ENCODE measurements around the gene EFS. TPM values are rescaled to one million over a fixed set of nuclear protein-coding genes. Genes with fewer than 3 reads are reported as not detected.

The EFS gene
- total RNA-seq, 4 donors from 2014 or later = 31.4 to 38.2 (median 34.2) TPM

DNA sequence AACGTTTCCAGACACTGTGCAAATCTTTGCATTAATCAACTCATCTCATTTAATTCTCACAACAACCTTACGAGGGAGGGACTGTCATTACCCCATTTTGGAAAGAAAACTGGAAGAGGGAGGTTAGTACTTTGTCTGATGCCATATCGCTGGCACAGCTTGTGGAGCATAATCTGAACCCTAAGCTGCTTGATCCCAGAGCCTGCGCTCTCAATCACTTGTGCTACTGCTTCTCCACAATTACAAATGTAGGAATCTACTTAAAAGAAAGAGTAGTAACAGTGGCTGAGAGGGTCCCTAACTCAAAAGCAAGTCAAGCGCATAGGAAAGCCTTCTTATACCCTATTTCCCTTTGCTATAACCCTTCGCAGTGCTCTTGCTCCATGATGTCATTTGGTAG, 3.2 kb downstream of the EFS start:
- DNase-seq (ENCODE audit: low spot score in 2 of 2) = no peak
- Histone ChIP-seq H3K27me3 (no peaks in the 10 kb centered on the region), H3K4me3 (no peak overlapping the region), H3K36me3 (peaks cover 0 to 34% (median 0%) of the 10 kb centered on the region in 3 donors), H3K4me1 (peaks cover 0 to 83% (median 34%) of the 10 kb centered on the region in 4 donors), H3K9me3 (no peaks in the 10 kb centered on the region), H3K27ac (peak overlapping the region in 3 of 4 donors; percentile 12 to 98 (median 85))
- WGBS, 2 donors = 48 to 61% methylated on average over 6 of the region's 6 CpGs
- TF ChIP-seq, protein P1, sequence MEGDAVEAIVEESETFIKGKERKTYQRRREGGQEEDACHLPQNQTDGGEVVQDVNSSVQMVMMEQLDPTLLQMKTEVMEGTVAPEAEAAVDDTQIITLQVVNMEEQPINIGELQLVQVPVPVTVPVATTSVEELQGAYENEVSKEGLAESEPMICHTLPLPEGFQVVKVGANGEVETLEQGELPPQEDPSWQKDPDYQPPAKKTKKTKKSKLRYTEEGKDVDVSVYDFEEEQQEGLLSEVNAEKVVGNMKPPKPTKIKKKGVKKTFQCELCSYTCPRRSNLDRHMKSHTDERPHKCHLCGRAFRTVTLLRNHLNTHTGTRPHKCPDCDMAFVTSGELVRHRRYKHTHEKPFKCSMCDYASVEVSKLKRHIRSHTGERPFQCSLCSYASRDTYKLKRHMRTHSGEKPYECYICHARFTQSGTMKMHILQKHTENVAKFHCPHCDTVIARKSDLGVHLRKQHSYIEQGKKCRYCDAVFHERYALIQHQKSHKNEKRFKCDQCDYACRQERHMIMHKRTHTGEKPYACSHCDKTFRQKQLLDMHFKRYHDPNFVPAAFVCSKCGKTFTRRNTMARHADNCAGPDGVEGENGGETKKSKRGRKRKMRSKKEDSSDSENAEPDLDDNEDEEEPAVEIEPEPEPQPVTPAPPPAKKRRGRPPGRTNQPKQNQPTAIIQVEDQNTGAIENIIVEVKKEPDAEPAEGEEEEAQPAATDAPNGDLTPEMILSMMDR (IDR thresholded peaks at IDR 0.05) = no peak
- TF ChIP-seq POLR2A (IDR thresholded peaks at IDR 0.05) = no peak
- TF ChIP-seq EP300 (IDR thresholded peaks at IDR 0.05) = no peak

DNA sequence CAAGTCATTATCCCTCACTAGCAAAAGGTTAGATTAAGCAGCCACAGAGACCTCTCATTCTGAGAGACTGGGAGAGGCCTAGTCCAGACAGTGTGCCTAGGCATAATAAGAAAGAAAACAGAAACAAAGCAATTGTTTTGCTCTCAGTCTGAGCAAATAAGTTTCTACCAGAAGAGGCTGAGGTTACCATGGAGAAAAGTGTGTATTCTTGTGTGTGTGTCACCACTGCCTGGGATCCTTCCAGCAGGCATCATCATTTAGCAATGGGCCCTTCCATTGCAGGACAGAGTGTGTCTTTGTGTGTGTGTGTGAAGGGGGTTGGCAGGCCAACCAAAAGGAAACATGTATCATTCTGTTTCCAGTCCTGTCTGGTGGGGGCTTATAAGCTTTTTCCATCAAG, 3.7 kb downstream of the EFS start:
- H3K36me3 ChIP-seq = peaks cover 0 to 38% (median 0%) of the 10 kb centered on the region in 3 donors
- no peaks in the 10 kb centered on the region for H3K9me3 ChIP-seq
- H3K27ac ChIP-seq = peak overlapping the region; percentile 54 to 98 (median 76)
- H3K27me3 ChIP-seq = no peaks in the 10 kb centered on the region
- peak in 1 of 2 donors; percentile 80 for TF ChIP-seq EP300 (IDR thresholded peaks at IDR 0.05)
- no peak for TF ChIP-seq POLR2A (IDR thresholded peaks at IDR 0.05)
- DNase-seq (ENCODE audit: low spot score in 2 of 2) = no peak
- peaks cover 0 to 79% (median 34%) of the 10 kb centered on the region in 4 donors for H3K4me1 ChIP-seq
- H3K4me3 ChIP-seq = no peak overlapping the region

DNA sequence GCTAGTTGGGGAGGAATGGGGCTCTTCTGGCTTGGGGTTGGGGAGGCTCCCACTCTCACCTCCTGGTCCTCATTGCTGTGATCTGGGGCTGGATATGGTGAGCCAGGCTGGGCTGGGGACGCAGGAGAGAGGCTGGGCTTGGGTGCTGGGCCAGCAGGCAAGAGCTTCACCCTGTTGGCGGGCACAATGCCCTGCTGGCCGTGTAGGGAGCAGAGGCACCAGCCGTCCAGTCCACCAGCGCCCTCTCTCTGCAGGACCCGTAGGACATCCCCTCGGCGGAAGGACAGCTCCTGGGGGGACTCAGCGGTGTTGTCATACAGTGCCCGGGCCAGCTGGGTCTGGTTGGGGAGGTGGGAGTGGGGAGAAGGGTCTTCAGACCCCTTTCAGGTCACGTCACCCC, 4.5 kb downstream of the EFS start:
- Histone ChIP-seq H3K27ac (peak overlapping the region; percentile 54 to 98 (median 76)), H3K9me3 (no peaks in the 10 kb centered on the region), H3K4me3 (no peak overlapping the region), H3K4me1 (peaks cover 0 to 73% (median 34%) of the 10 kb centered on the region in 4 donors), H3K27me3 (no peaks in the 10 kb centered on the region), H3K36me3 (peaks cover 0 to 45% (median 0%) of the 10 kb centered on the region in 3 donors)
- no peak for DNase-seq (ENCODE audit: low spot score in 2 of 2)
- 38 to 43% methylated on average over 7 to 8 of the region's 11 CpGs for WGBS, 2 donors
- TF ChIP-seq POLR2A (IDR thresholded peaks at IDR 0.05) = no peak
- TF ChIP-seq, protein P1 (IDR thresholded peaks at IDR 0.05) = peak in 4 of 5 experiments; percentile 34 to 39 (median 35)

DNA sequence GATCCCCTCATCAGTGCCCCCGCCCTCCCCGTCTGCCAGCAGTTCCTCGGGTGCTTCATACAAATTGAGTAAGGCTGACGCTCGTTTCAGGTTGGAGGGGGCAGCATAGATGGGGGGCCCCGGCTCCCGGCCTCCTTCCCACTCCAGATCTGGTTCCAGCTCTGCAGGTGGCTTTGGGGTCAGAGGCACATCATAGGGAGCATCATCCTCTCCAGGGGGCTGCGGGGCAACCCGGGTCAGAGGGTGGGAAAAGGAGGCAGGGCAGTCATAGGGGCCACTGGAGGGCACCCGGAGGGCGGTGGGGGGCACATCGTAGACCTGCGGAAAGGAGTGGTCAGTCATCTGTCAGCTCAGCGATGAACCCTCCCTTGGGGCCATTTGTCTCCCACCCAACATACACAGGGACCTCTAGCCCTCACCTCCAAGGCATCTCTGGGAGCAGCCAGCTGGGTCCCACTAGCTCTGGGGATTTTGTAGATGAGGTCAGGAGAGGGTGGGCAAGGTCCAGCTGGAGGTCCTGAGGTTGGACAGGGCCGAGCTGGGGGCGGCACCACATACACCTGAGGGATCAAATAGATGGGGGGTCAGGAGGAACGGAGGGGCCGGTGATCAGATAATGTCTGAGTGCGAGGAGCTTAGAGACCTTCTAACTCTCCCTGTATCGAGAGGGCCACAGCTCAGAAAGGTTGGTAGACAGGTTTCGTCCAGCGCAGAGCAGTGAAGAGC, 5.1 kb downstream of the EFS start:
- DNase-seq (ENCODE audit: low spot score in 2 of 2) = no peak
- H3K27ac ChIP-seq = peak overlapping the region; percentile 54 to 98 (median 76)
- peaks cover 0 to 45% (median 0%) of the 10 kb centered on the region in 3 donors for H3K36me3 ChIP-seq
- TF ChIP-seq EP300 (IDR thresholded peaks at IDR 0.05) (no peak), POLR2A (IDR thresholded peaks at IDR 0.05) (no peak)
- TF ChIP-seq, protein P1 (IDR thresholded peaks at IDR 0.05) = no peak
- 68 to 79% methylated on average over 18 to 20 of the region's 22 CpGs for WGBS, 2 donors
- H3K4me1 ChIP-seq = peaks cover 0 to 69% (median 34%) of the 10 kb centered on the region in 4 donors
- H3K9me3 ChIP-seq = no peaks in the 10 kb centered on the region
- no peak overlapping the region for H3K4me3 ChIP-seq
- no peaks in the 10 kb centered on the region for H3K27me3 ChIP-seq

DNA sequence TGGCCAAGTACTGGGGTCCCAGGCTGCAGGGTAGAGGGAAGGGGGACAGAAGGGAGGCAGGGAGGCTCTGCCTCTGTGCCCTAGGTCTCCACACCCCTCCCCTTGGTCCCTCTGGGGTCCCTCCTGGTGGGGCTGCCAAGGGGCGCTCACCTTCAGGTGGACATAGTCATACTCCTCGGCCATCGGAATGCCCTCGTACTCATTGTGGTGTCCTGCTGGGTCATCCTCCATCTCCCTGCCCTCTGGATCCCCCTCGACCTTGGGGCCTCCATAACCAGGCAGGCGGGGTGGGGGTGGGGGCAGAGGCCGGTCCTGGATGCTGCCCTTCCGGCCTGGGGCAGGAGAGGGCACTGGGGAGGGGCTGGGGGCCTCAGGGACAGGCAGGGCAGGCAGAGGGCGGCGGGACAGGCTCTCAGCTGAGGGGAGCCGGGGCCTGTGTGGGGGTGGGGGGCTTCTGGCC, 5.8 kb downstream of the EFS start:
- Histone ChIP-seq H3K27me3 (no peaks in the 10 kb centered on the region), H3K4me1 (peaks cover 0 to 62% (median 32%) of the 10 kb centered on the region in 4 donors), H3K36me3 (peaks cover 0 to 45% (median 0%) of the 10 kb centered on the region in 3 donors), H3K4me3 (no peak overlapping the region), H3K9me3 (no peaks in the 10 kb centered on the region), H3K27ac (peak overlapping the region; percentile 54 to 98 (median 76))
- DNase-seq (ENCODE audit: low spot score in 2 of 2) = no peak
- WGBS, 2 donors = 55 to 63% methylated on average over 4 to 10 of the region's 11 CpGs
- TF ChIP-seq EP300 (IDR thresholded peaks at IDR 0.05) = no peak
- TF ChIP-seq POLR2A (IDR thresholded peaks at IDR 0.05) = no peak
- TF ChIP-seq, protein P1 (IDR thresholded peaks at IDR 0.05) = no peak

Data from tibial nerve (tissue), 4 donors.